NCI-H345 (cell line): Measurements from ENCODE around the gene ZFC3H1.

Experiments used
- DNase-seq: peaks from one replicate; lab custom pipeline; 2025; lab: John Stamatoyannopoulos, UW

Gene ZFC3H1

DNA sequence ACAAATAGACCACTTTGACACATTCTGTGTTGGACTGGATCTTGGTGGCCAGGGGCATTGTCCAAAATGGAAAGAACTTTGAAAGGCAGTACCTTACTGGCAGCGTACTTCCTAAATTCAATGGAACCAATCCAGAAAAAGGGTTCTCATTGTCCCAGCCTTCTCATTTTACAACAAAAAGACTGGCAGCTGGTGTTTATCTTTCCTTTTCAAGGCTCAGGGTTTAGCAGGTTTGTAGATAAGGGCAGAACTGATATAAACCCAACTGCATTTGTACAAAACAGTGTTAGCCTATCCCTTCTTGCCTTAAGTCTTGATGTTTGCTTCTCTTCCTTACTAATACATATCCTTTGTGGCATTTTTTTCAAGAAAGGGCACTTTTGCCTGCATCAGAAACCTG lies 8.2 kb upstream of the ZFC3H1 start:
- DNase-seq = peak; percentile 46

DNA sequence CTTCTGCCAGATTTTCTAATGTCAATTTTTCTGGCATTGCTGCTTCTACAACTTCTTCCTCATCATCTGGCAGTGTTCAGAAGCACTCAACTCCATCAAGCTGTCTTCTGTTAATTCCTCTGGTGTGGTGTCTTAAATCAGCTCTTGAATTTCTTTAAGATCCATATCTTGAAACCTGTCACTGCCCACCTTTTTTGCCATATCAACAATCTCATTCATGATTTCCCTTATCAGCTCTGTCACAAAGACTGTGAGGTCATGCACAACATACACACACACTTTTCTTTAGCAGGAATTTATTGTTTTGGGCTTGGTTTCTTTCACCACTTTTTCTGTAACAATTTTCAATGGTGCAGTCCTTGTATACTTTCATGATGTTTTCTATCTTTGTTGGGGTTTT lies 7.7 kb upstream of the ZFC3H1 start:
- DNase-seq = no peak

DNA sequence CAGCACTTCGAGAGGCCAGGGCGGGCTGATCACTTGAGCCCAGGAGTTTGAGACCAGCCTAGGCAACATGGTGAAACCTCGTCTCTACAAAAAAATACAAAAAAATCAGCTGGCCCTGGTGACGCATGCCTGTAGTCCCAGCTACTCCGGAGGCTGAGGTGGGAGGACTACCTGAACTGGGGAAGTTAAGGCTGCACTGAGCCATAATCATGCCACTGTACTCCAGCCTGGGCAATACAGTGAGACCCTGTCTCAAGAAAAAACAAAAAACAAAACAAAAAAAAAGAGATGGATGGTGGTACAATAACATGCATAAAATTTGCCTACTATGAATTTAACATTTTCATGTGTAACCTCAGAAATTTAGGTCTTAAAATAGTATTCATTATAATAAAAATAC lies 2.6 kb upstream of the ZFC3H1 start:
- no peak for DNase-seq

DNA sequence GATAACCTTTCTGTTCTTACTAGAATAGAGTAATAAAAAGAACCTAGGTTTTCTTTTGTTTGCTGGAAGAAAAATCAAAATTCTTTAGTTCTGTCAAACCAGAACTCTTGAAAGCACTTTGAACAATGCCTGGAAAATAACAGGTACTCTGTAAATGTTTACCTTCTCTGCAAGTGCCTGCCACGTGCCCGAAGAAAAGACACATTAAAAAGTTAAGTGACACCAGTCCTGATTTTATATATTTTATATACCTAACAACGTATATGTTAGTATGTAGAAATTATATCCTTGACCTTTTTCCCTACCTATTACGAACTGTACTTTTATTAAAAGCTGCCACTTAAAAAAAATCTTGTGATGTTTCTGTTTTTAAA lies 1.4 kb upstream of the ZFC3H1 start:
- peak; percentile 33 for DNase-seq

DNA sequence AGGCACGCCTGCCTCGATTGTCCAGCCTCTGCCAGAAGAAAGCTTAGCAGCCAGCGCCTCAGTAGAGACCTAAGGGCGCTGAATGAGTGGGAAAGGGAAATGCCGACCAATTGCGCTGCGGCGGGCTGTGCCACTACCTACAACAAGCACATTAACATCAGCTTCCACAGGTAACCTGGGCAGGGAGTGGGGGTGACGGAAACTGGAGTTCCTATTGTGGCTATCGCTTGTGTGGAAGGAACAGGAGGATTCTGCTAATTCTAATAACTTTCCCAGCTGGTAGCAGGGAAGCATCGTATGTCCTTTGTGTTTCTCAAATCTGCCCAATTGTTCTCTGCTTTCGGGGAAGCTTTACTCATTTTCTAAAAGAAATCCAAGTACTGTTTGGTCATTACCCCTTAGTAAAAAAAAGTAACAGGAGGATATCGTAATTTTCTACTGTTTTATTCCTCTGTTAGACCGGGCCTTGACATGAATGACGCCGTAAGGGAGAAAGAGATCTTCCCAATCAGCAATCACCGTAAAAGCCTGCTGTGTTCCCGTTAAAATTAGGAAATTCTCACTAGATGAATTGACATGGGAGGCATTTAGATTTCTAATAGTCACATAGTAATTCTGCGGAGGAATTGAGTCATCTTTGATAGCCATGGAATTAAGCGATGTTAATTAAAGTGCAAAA lies 902 bp upstream of the ZFC3H1 start:
- DNase-seq = no peak

DNA sequence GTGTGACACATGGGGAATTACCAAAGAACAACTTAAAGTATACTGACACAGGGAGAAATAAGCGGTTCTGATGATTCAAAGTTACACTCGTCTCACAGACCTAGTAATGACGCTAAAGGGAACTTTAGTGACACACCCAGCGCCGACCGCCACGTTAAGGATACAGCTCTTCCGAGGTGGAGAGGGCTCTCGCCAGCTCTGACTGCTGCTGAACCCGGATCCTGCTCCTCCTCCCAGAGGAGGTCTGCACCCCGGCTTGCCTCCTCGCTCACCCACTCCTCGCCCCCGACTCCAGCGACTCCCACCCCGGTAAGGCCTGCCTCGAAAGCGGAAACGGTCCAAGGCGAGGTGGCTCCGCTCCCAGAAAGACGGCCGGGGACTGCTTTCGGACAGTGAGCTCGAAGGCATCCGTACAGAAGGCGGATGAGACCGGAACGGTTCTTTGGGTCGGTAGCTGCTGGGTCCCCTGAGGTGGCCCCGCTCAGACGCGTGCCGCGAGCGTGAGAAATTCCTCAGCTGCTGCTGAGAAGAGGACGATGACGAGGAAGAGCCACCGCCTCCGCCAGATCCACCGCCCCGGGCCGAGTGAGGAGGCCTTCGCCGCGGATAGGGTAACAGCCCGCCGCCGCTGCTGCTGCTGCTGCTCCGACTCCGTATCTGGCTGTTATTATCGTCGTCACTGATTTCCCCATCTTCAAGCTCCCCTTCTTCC lies 643 bp downstream of the ZFC3H1 start:
- DNase-seq = peak; percentile 55

DNA sequence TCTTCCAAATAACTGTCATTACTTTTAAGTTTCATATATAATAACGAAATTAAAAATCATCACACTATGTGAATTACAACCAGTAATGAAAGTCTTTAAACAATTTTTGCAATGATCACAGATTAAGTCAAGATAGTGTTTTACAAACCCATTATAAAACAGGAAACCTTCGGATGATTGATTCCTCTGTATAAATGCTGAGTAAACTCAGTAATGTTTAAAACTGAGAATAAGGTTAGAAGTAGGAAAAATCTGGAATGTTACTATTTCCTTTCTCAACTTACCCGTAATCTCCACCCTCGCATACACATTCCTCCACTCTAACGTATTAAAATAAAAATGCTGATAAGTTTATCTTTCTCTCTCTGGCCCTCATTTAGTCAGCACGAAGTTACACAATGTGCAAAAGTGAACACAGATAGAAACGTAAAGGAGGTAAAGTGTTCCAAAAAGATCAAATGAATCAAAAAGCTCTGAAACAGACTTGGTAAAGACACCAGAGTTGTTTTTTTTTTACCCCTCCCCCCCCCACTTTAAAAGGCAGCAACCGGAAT lies 1.6 kb downstream of the ZFC3H1 start:
- DNase-seq = no peak

DNA sequence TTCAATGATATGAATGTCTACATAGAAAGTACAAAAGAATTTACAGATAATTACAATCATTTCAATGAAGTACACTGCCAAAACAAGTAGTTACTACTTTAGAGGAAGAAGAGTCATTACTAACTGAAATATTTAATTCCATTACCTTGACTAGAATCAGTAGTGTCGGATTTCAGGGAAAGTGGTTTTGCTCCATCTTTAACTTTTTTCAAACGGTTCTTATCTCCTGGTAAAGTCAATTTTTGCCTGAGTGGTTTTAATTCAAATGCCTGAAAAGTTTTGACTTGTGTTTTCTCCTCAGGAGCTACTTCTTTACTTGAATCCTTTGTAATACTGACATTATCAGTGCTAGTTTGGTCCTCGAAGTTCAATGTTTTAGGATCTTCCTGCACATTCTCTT lies 6.9 kb downstream of the ZFC3H1 start:
- DNase-seq = no peak

DNA sequence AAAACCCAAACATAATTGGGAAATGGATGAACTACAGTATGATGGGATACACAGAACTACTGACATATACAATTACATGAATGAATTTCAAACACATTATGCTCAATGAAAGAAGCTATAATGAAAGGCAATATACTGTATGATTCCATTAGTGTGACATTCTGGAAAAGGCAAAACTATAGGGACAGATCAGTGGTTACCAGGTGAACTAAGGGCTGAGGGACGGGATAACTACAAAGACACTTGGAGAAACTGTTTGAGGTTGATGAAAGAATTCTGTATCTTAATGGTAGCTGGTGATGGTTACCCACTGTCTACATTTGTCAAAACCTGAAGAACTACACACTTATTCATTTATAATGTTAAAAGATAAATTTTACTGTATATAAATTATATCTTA lies 7.7 kb downstream of the ZFC3H1 start:
- DNase-seq = no peak

DNA sequence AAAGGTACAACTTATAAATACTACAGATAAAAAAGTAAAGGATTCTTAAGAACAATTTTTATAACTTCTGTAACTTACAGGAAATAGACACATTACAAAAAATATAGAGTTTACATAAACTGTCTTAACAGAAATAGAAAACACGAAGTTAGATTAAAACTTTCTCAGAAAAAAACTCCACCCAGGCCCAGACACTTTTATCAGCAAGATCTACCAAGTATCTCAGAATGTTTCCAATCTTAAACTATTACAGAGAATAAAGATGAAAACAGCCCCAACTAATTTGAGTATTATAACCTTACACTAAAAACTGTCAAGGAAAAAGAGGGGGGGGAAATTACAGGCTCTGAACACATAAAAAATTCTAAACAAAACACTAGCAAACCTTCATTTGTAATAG lies 8.2 kb downstream of the ZFC3H1 start:
- DNase-seq = no peak

DNA sequence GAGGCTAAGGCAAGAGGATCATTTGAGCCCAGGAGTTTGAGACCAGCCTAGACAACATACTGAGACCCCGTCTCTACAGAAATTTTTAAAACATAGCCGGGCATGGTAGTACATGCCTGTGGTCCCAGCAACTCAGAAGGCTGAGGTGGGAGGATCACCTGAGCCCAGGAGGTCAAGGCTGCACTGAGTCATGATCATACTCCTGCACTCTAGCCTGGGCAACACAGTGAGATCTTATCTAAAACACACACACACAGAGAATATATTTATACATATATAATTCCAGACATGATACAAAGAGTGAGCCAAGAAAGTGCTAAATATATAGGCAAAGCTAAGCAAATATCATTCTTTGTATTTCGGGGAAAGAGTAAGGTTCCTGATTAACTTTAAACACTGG lies 9.4 kb downstream of the ZFC3H1 start:
- no peak for DNase-seq

DNA sequence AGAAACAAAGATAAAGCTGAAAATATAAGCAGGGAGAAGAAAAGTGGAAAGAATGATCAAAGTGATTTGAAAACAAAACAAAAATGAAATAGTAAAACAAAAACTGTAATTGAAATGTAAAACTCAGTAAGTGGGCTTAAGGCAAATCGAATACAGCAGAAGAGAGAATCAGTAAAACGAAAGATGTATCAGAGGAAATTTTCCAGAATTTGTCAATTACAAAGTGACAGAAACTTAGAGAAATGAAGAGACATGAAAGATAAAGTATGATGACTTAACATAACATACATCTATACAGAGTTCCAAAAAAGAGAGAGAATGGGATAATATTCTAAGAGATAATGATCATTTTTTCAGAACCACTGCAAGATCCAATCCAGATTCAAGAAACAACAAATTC lies 10.5 kb downstream of the ZFC3H1 start:
- DNase-seq = no peak

DNA sequence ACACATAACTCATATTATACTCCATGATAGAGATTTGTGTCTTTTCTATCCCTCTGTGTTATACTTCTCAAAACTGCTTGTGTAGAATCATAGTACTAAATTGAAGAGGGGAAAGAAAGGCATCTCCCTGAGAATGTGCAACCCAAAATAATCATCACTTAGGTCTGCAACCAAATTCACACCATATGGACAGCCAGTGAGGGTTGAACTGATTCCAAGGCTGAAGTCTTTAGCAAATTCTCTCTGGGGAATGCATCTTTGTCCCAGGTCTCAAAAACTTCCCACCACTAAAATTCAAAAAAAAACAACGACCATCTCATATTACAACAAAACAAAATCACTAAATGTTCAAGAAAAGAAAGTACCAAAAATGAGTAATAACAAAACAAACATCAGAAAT lies 11.0 kb downstream of the ZFC3H1 start:
- no peak for DNase-seq

DNA sequence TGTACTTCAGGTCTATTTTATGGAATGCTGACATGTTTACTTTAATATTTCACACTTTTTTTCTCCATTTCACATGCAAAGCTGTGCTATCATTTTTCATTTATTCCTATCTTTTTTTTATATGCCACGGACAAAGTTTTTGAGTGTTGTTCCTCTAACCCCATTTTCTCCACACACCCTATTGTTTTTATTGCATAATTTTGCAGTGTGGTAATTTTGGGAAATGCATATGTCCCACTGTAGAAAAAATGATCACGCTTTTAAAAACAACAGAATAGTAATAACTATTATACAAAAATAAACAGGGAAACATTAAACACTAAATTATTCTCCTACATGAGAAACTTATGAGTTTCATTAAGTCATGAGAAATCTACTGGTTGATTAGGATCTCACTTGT lies 14.2 kb downstream of the ZFC3H1 start:
- DNase-seq = no peak

DNA sequence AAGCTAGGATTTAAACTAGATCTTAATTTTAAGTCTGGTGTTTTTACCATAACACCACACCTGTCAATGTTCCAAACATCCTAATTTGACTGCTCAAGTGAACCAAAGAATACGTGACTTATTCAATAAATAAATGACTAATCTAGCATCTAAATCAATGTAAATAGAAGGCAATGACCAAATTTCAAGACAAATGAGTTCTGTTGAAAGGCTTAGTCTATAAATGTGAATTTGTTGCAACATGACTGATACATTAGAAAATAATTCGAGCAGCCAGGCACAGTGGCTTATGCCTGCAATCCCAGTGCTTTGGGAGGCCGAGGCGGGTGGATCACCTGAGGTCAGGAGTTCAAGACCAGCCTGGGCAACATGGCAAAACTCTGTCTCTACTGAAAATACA lies 15.1 kb downstream of the ZFC3H1 start:
- no peak for DNase-seq

DNA sequence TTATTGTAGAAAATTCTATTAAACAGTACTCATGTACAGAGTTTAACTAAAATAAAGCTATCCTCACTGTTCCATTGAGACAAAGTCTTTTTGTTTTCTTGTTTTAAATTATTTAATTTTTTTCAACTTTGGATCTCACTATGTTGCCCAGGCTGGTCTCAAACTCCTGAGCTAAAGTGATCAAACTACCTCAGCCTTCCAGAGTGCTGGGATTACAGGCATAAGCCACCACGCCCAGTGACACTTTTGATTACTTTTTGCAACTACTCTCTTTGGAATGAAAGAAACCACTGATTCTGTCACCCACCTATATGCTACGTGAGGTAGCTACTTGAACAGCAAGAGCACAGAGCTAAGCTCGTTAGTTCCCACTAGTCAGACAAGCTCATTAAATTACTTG lies 17.1 kb downstream of the ZFC3H1 start:
- DNase-seq = no peak

DNA sequence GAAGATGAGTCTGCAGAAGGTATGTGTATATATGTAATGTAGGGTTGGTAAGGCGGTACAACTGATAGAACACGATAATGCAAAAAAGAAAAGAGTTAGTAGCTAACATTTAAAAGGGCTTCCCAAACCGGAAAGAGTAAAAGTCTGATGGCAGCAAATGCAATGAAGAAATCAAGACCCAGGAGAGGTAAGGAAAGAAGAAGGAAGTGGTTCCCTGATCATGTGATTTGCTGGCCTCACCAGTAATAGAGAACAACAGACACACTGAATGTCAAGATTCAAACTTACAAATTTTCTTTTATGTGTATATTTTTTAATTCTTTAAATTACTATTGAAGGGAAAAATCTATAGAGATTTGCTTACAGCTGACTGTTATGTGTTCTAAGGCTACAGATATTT lies 18.4 kb downstream of the ZFC3H1 start:
- DNase-seq = no peak

DNA sequence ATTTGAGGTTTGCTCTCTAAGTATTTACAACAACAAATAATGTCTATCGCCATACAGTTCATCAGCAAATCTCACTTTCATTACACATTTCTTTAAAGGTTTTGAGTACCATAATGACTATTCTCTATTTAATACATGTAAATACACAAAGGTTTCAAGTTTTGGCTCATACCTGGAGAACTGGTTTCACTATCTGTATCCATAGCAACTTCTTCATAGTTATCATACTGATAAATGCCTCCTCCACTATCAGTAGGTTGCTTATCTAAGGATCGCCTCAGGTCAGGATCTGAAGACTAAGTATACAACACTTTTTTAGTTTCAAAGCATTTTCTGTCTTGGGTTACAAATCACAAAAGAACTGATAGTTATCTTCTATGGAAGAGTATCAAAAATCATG lies 21.4 kb downstream of the ZFC3H1 start:
- no peak for DNase-seq

DNA sequence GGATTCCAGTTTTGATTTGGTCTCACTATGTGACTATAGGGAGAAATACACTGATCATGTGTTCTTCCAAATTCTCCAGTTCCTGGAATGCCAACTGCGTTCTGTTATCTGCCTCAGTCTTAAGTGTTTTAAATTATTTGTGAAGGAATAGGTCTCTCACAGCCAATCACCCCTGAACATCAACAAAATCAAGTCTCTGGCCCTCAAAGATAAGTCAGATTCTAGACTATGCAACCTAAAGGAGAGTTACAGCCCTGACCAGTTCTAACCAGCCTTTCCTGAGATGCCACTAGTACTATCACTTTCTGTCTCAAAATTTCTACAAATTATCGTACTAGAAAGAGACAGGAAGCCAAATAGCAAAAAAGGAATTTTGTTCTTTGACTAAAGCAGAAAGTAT lies 22.3 kb downstream of the ZFC3H1 start:
- DNase-seq = no peak

DNA sequence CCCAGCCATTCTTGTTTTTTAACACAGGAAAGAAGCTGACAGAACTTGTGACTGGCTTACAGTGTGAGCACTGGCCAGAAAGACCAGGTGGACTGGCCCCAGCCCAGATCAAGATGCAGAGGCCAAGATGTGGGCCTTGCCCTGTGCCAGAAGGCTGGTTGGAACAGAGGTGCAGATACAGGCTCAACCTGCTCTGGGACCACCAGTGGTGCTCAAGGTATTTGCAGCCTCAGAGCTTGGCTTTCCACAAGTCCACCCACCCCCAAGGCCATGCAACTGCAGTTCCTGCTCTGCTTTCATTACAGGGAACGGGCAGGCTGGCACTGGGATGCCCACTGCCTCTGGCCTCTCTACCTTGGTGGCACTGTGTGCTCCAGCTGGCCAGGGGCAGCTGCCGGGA lies 23.3 kb downstream of the ZFC3H1 start:
- DNase-seq = no peak

DNA sequence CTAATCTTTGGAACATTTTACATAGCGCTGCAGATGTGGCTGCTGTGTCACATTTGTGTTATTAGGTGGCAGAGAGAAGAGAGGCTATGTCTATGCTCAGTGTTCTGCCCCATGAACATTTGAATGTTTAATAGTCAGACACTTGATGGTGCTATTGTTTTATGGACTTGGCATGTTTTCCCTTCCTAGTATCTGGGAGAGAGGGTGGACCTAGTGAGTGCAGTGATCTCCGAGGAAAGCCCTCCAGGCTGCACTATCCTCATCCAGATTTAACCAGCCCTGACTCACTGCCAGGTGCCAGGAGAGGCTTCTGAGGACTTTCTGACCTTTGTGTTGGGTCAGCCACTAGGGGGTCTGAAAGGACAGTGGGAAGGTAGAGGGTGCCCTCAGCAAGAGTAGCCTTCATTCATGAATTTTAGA lies 24.3 kb downstream of the ZFC3H1 start:
- DNase-seq = no peak

DNA sequence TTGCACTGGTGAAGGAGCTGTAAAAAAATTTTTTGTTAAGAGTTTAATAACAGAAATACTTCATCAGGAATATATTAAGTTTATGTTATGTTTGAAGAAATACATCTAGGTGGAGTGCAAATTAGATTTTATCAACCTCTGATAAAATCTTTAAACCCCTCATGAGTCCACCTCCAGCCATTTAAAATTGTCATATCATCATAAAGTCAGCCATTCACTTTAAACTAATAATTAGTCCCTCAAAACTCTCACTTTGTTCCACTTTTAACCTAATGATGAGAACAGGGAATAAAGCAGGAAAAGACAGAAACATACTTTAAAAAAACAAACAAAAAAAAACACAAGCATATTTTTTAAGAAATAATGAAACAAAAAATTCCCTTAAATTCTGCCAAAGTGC lies 25.1 kb downstream of the ZFC3H1 start:
- no peak for DNase-seq

DNA sequence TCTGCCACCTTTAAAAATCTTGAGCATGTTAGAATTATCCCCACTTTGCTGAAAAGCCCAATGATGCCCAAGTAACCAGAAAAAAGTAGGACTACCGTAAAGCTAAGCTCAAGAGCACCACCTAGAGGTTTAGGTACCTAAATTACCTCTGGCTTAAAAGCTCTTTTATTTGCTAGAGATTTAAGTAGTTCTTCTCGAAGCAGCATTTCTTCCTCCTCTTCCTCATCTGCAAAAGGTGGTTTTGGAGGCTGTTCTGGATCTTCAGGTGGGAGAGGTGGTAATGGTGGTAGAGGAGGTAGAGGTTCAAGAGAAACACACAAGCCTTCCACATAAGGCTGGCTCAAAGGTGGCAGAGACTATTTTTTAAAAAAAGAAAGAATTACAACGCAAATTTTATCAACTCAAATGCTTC lies 26.9 kb downstream of the ZFC3H1 start:
- peak; percentile 67 for DNase-seq
